GM23248 (cell line): Measurements from ENCODE around the gene SCGB1C1. TPM values are rescaled to one million over a fixed set of nuclear protein-coding genes. Genes with fewer than 3 reads are reported as not detected.
"Not testable (repeated sequence)": the region's sequence is repeated elsewhere in the genome, so short reads cannot be mapped to it uniquely, and the experiment has no call there.

Experiments used
- DNase-seq: peaks from one replicate; pipeline ENCODE4 v3.0.0-alpha.2; 2015
- H2AFZ ChIP-seq: fragments of 200-600 bp; sonication (generic); 2 replicates; pipeline ENCODE4 v1.6.1; 2016; ENCODE audit warnings: antibody characterized with exemption
- H3F3A ChIP-seq: fragments of 200-600 bp; sonication (generic); 2 replicates; pipeline ENCODE4 v1.6.1; 2016; ENCODE audit warnings: mild to moderate bottlenecking, antibody characterized with exemption, mixed run types; ENCODE audit not compliant: insufficient read depth
- H3K27ac ChIP-seq: fragments of 200-600 bp; sonication (generic); 2 replicates; pipeline ENCODE4 v1.5.1; 2016; ENCODE audit warnings: mild to moderate bottlenecking
- H3K27me3 ChIP-seq: fragments of 200-600 bp; sonication (generic); replicated peaks from 2 replicates; pipeline ENCODE4 v1.6.1; 2016; ENCODE audit warnings: mild to moderate bottlenecking; ENCODE audit not compliant: insufficient read depth
- H3K36me3 ChIP-seq: fragments of 200-600 bp; sonication (generic); 2 replicates; pipeline ENCODE4 v1.6.1; 2016; ENCODE audit warnings: low read depth, mild to moderate bottlenecking
- H3K4me1 ChIP-seq: fragments of 200-600 bp; sonication (generic); 2 replicates; pipeline ENCODE4 v1.6.1; 2016; ENCODE audit warnings: mild to moderate bottlenecking; ENCODE audit not compliant: insufficient read depth
- H3K4me2 ChIP-seq: fragments of 200-600 bp; sonication (generic); one replicate; pipeline ENCODE4 v1.6.1; 2016; ENCODE audit warnings: mild to moderate bottlenecking; ENCODE audit not compliant: unreplicated experiment
- H3K4me3 ChIP-seq: fragments of 200-600 bp; sonication (generic); 2 replicates; pipeline ENCODE4 v1.5.1; 2016; ENCODE audit warnings: mild to moderate bottlenecking
- H3K79me2 ChIP-seq: fragments of 200-600 bp; sonication (generic); 2 replicates; pipeline ENCODE4 v1.6.1; 2016; ENCODE audit warnings: mild to moderate bottlenecking; ENCODE audit not compliant: insufficient read depth
- H3K9ac ChIP-seq: fragments of 200-600 bp; sonication (generic); 2 replicates; pipeline ENCODE4 v1.6.1; 2016; ENCODE audit warnings: mild to moderate bottlenecking
- H3K9me2 ChIP-seq: fragments of 200-600 bp; sonication (generic); 2 replicates; pipeline ENCODE4 v1.6.1; 2016; ENCODE audit warnings: mixed run types, mild to moderate bottlenecking, moderate library complexity; ENCODE audit not compliant: insufficient read depth
- H3K9me3 ChIP-seq: fragments of 200-600 bp; sonication (generic); one replicate; pipeline ENCODE4 v1.6.1; 2017; ENCODE audit warnings: low read depth
- H4K20me1 ChIP-seq: fragments of 200-600 bp; sonication (generic); 2 replicates; pipeline ENCODE4 v1.6.0; 2016; ENCODE audit not compliant: insufficient read depth
- WGBS, 2 experiments: methylation state at CpG; one replicate each; pipeline ENCODE4 v1.1.6; 2015 to 2017; ENCODE audit warnings: low lambda C conversion rate in 2 of 2, low coverage in 1 of 2; ENCODE audit errors: missing lambda C conversion rate in 2 of 2; 5-methylcytosine and 5-hydroxymethylcytosine counted together
- in situ Hi-C: fragments of 300-500 bp; cut with MboI; formaldehyde crosslinking; loops from 2 replicates; pipeline ENCODE4 v1.15.0; 2020
- polyA plus RNA-seq: library from polyadenylated mRNA; unstranded; fragments of >200 nt; fragmentation: Nextera tagmentation; extraction: Ambion mirVana; gene quantifications from 2 replicates; pipeline ENCODE4 v1.2.1, GENCODE V29; 2016
- total RNA-seq: library from RNA; depleted of rRNA; stranded (reverse); fragments of >200 nt; shearing (Covaris generic); gene quantifications from 2 replicates; pipeline ENCODE4 v1.2.3, GENCODE V29; 2014; rRNA removed

The SCGB1C1 gene
- total RNA-seq (not detected in 2 replicates), polyA plus RNA-seq (not detected in 2 replicates)

- WGBS, 2 experiments, result 61 to 75% methylated on average over 3 to 4 of the region's 11 CpGs
- H3K9me2 ChIP-seq, H3K9me3 ChIP-seq, H3K27ac ChIP-seq, H3K4me3 ChIP-seq, DNase-seq, H3K9ac ChIP-seq, H3K36me3 ChIP-seq, H3K4me2 ChIP-seq, H3K4me1 ChIP-seq, H3K27me3 ChIP-seq, H2AFZ ChIP-seq, in situ Hi-C loops, H3K79me2 ChIP-seq, H3F3A ChIP-seq, H4K20me1 ChIP-seq: not testable (repeated sequence)
Observed at GRCh38 chr11:192674-193128, at the start of gene SCGB1C1. Gene SCGB1C1 (plus strand): TSS chr11:193078. CDS start chr11:193100, 22 bp downstream.

- not testable (repeated sequence) for H3K27me3 ChIP-seq
Observed at GRCh38 chr11:180242-180641, 12.6 kb upstream of the SCGB1C1 start.

GRCh38 chr11:189200-189783 is 3.6 kb upstream of the SCGB1C1 start:
- H3K4me1 ChIP-seq, H3K9me3 ChIP-seq, H3K36me3 ChIP-seq, H3F3A ChIP-seq, DNase-seq, H3K27me3 ChIP-seq, H3K4me3 ChIP-seq, H3K9ac ChIP-seq, H2AFZ ChIP-seq, H3K4me2 ChIP-seq, in situ Hi-C loops, H3K27ac ChIP-seq, H4K20me1 ChIP-seq, H3K79me2 ChIP-seq, H3K9me2 ChIP-seq: not testable (repeated sequence)
- 81 to 89% methylated on average over 14 to 48 of the region's 55 CpGs for WGBS, 2 experiments

More at GRCh38 chr11:180242-180641, 12.6 kb upstream of the SCGB1C1 start:
- H3K9me2 ChIP-seq, H3F3A ChIP-seq, H3K79me2 ChIP-seq, DNase-seq, H3K36me3 ChIP-seq, H3K4me1 ChIP-seq, H3K4me3 ChIP-seq, H3K27ac ChIP-seq, H3K9me3 ChIP-seq, H3K9ac ChIP-seq, H2AFZ ChIP-seq, H4K20me1 ChIP-seq, H3K4me2 ChIP-seq, in situ Hi-C loops: not testable (repeated sequence)
- WGBS, 2 experiments, result 0% methylated on average over 1 to 5 of the region's 13 CpGs

GRCh38 chr11:189843-190311 is 3.0 kb upstream of the SCGB1C1 start:
- H3K27me3 ChIP-seq, H3K9ac ChIP-seq, H3F3A ChIP-seq, H4K20me1 ChIP-seq, H3K79me2 ChIP-seq, H2AFZ ChIP-seq, H3K4me1 ChIP-seq, H3K9me2 ChIP-seq, H3K9me3 ChIP-seq, H3K36me3 ChIP-seq, in situ Hi-C loops, DNase-seq, H3K27ac ChIP-seq, H3K4me3 ChIP-seq, H3K4me2 ChIP-seq: not testable (repeated sequence)
- 50 to 57% methylated on average over 8 to 10 of the region's 25 CpGs for WGBS, 2 experiments

GRCh38 chr11:190546-190945 is 2.3 kb upstream of the SCGB1C1 start:
- DNase-seq, H3K4me3 ChIP-seq, H3K4me1 ChIP-seq, H4K20me1 ChIP-seq, H3K79me2 ChIP-seq, H2AFZ ChIP-seq, H3K27ac ChIP-seq, H3K9me2 ChIP-seq, H3F3A ChIP-seq, H3K27me3 ChIP-seq, H3K9me3 ChIP-seq, H3K4me2 ChIP-seq, H3K36me3 ChIP-seq, in situ Hi-C loops, H3K9ac ChIP-seq: not testable (repeated sequence)
- WGBS, 2 experiments, result 75 to 76% methylated on average over 5 of the region's 5 CpGs

GRCh38 chr11:191490-192478 is 1.1 kb upstream of the SCGB1C1 start:
- DNase-seq, H3K4me2 ChIP-seq, H4K20me1 ChIP-seq, H3F3A ChIP-seq, H3K27me3 ChIP-seq, in situ Hi-C loops, H3K4me1 ChIP-seq, H3K9me3 ChIP-seq, H3K36me3 ChIP-seq, H3K79me2 ChIP-seq, H3K4me3 ChIP-seq, H3K9ac ChIP-seq, H3K9me2 ChIP-seq, H2AFZ ChIP-seq, H3K27ac ChIP-seq: not testable (repeated sequence)
- WGBS, 2 experiments, result 52 to 77% methylated on average over 2 to 4 of the region's 8 CpGs

- H2AFZ ChIP-seq, H3K9me2 ChIP-seq, DNase-seq, H3K9ac ChIP-seq, in situ Hi-C loops, H3K9me3 ChIP-seq, H4K20me1 ChIP-seq, H3K4me3 ChIP-seq, H3K27ac ChIP-seq, H3K4me2 ChIP-seq, H3K79me2 ChIP-seq, H3F3A ChIP-seq, H3K4me1 ChIP-seq, H3K27me3 ChIP-seq, H3K36me3 ChIP-seq: not testable (repeated sequence)
- 51 to 55% methylated on average over 5 of the region's 5 CpGs for WGBS, 2 experiments
Observed at GRCh38 chr11:193481-193880, 603 bp downstream of the SCGB1C1 start.
